Keratinocyte (primary cell): Measurements from ENCODE around the gene ZNF33B. TPM values are rescaled to one million over a fixed set of nuclear protein-coding genes. Genes with fewer than 3 reads are reported as not detected.

ENCODE experiments used
- DNase-seq: peaks from one replicate; pipeline ENCODE4 v3.0.0-alpha.2; 2011; ENCODE audit warnings: low read depth, missing footprints, low spot score
- FAIRE-seq: peaks from 2 replicates; lab custom pipeline; 2011; peaks lifted over from hg19 to GRCh38; lab: Jason Lieb, UNC
- H2AFZ ChIP-seq: 2 replicates; pipeline ENCODE4 v1.6.0; 2012; ENCODE audit warnings: low read length, control low read depth, inconsistent platforms; ENCODE audit not compliant: control insufficient read depth
- H3K27ac ChIP-seq: 2 replicates; pipeline ENCODE4 v1.5.1; 2011; ENCODE audit warnings: low read length; ENCODE audit not compliant: control insufficient read depth, insufficient read depth
- H3K27me3 ChIP-seq: 3 replicates; pipeline ENCODE4 v1.6.0; 2011; ENCODE audit warnings: low read length; ENCODE audit not compliant: control insufficient read depth, insufficient read depth; ENCODE audit errors: extremely low read depth
- H3K36me3 ChIP-seq, 2 experiments: 2 replicates in 1 of 2; 3 replicates in 1 of 2; pipeline ENCODE4 v1.5.1; 2011; ENCODE audit warnings: low read length in 2 of 2, mild to moderate bottlenecking in 1 of 2; ENCODE audit not compliant: control insufficient read depth in 2 of 2, insufficient read depth in 2 of 2; ENCODE audit errors: extremely low read depth in 1 of 2
- H3K4me1 ChIP-seq: 3 replicates; pipeline ENCODE4 v1.5.1; 2011; ENCODE audit warnings: low read length; ENCODE audit not compliant: control insufficient read depth, insufficient read depth; ENCODE audit errors: extremely low read depth
- H3K4me2 ChIP-seq: 3 replicates; pipeline ENCODE4 v1.6.0; 2011; ENCODE audit warnings: low read depth, low read length; ENCODE audit not compliant: control insufficient read depth, insufficient read depth; ENCODE audit errors: extremely low read depth
- H3K4me3 ChIP-seq, 3 experiments: fragments of 200-600 bp in 1 of 3; sonication (generic) in 1 of 3; 2 replicates in 2 of 3; 3 replicates in 1 of 3; pipeline ENCODE4 v1.5.1; 2011 to 2016; ENCODE audit warnings: low read length in 3 of 3, mild to moderate bottlenecking in 3 of 3, control low read depth in 2 of 3, inconsistent platforms in 1 of 3, low read depth in 1 of 3, mixed read lengths in 1 of 3, mixed run types in 1 of 3, moderate library complexity in 1 of 3; ENCODE audit not compliant: control insufficient read depth in 2 of 3, insufficient read depth in 2 of 3; ENCODE audit errors: extremely low read depth in 1 of 3
- H3K79me2 ChIP-seq: 2 replicates; pipeline ENCODE4 v1.6.0; 2012; ENCODE audit warnings: low read length; ENCODE audit not compliant: control insufficient read depth, insufficient read depth
- H3K9ac ChIP-seq: 3 replicates; pipeline ENCODE4 v1.6.0; 2011; ENCODE audit warnings: low read length; ENCODE audit not compliant: control insufficient read depth, insufficient read depth; ENCODE audit errors: extremely low read depth
- H3K9me1 ChIP-seq: 3 replicates; pipeline ENCODE4 v1.6.0; 2011; ENCODE audit warnings: low read length; ENCODE audit not compliant: control insufficient read depth, insufficient read depth; ENCODE audit errors: extremely low read depth
- H3K9me3 ChIP-seq: 2 replicates; pipeline ENCODE4 v1.5.1; 2012; ENCODE audit warnings: low read depth, low read length; ENCODE audit not compliant: control insufficient read depth
- H4K20me1 ChIP-seq: 3 replicates; pipeline ENCODE4 v1.6.0; 2011; ENCODE audit warnings: low read length; ENCODE audit not compliant: control insufficient read depth, insufficient read depth; ENCODE audit errors: extremely low read depth
- CTCF ChIP-seq, 3 experiments: IDR thresholded peaks in 1 of 3; conservative IDR thresholded peaks in 1 of 3; optimal IDR thresholded peaks in 1 of 3; 2 replicates in 2 of 3; 3 replicates in 1 of 3; pipeline versions ENCODE3 to v1.5.1; 2011; ENCODE audit warnings: low read length in 3 of 3, mild to moderate bottlenecking in 3 of 3, moderate library complexity in 2 of 3, control low read depth in 1 of 3, inconsistent platforms in 1 of 3; ENCODE audit not compliant: insufficient read depth in 2 of 3; ENCODE audit errors: extremely low read depth in 1 of 3
- EZH2 ChIP-seq: IDR thresholded peaks from one replicate; pipeline ENCODE4 v1.6.1; 2012; ENCODE audit warnings: inconsistent platforms, mild to moderate bottlenecking, low read length, moderate library complexity
- dilution Hi-C: fragments of 300-500 bp; cut with MboI; formaldehyde crosslinking; loops from one replicate; pipeline ENCODE4 v1.7.0; 2020; ENCODE audit warnings: low sequenced_read_pairs; ENCODE audit not compliant: extremely low pct_ligation_motif_present
- polyA plus RNA-seq, 5 experiments: library from polyadenylated mRNA; depleted of rRNA in 3 of 5; stranded (reverse) in 3 of 5; stranded (forward) in 1 of 5; unstranded in 1 of 5; fragments of >200 nt; gene quantifications; 1 replicate in 1 of 5; 2 replicates in 3 of 5; 3 replicates in 1 of 5; pipeline versions ENCODE4 v1.2.1 to v1.2.3, GENCODE V29; 2011 to 2012; ENCODE audit warnings: missing spikeins in 2 of 5, low read depth in 1 of 5, low replicate concordance in 1 of 5

The ZNF33B gene
- polyA plus RNA-seq, 1 donor (not counting 4 experiments of a cell fraction or from before 2014, with no cell fraction given): 9.4 TPM

DNA sequence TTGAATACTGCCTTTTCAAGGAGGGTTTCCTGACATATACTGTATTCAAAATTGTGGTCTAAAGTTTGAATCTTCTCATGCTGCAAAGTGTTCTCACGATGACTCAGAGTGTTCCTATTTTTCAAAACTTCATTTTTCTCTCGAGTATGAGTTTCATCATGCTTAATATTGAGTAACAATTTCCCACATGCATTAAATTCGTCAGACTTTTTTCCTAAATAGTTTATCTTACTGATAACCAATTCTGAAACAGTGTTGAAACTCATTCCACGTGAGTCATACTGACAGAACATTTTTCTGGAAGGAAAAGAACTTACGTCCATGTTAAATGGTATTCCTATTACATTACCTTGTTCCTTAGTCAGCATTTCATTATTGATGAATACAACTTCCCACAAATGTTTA lies 44.1 kb downstream of the ZNF33B start:
- DNase-seq: peak; percentile 1
- peak; percentile 41 for FAIRE-seq
- dilution Hi-C loops: no loop called here
- Histone ChIP-seq H3K4me2 (no peak overlapping the region), H4K20me1 (no peaks in the 10 kb centered on the region), H2AFZ (no peak overlapping the region), H3K79me2 (no peaks in the 10 kb centered on the region), H3K9me3 (peaks cover 25% of the 10 kb centered on the region), H3K27me3 (no peaks in the 10 kb centered on the region), H3K4me1 (no peaks in the 10 kb centered on the region), H3K36me3 (peaks cover 13 to 20% of the 10 kb centered on the region in 2 experiments), H3K4me3 (no peak overlapping the region), H3K9ac (no peak overlapping the region), H3K9me1 (no peaks in the 10 kb centered on the region), H3K27ac (no peak overlapping the region)
- TF ChIP-seq CTCF (optimal IDR thresholded peaks at IDR 0.05 in 1 of 3, IDR thresholded peaks at IDR 0.05 in 1 of 3, conservative IDR thresholded peaks at IDR 0.05 in 1 of 3; ENCODE audit: extremely low read depth in 1 of 3, insufficient read depth in 2 of 3, low read length in 3 of 3): no peak

DNA sequence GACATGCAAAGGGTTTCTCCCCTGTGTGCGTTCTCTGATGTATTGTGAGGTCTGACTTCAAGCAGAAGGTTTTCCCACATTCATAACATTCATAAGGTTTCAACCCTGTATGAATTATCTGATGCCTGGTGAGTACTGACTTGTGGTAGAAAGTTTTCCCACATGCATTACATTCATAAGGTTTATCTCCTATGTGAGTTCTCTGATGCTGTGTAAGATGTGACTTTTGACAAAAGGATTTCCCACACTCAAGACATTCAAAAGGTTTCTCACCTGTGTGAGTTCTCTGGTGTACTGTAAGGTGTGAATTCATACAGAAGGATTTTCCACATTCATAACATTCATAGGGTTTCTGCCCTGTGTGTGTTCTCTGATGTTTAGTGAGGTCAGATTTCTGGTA lies 45.1 kb downstream of the ZNF33B start:
- dilution Hi-C loops: no loop called here

More for the DNA sequence above, 45.1 kb downstream of the ZNF33B start:
- H3K4me2 ChIP-seq: no peak overlapping the region
- FAIRE-seq (peak; percentile 62), DNase-seq (no peak)
- H3K27me3 ChIP-seq: no peaks in the 10 kb centered on the region
- H3K9me3 ChIP-seq: peaks cover 25% of the 10 kb centered on the region
- H3K27ac ChIP-seq: no peak overlapping the region
- no peaks in the 10 kb centered on the region for H3K79me2 ChIP-seq
- TF ChIP-seq EZH2 (no peak), CTCF (optimal IDR thresholded peaks at IDR 0.05 in 1 of 3, IDR thresholded peaks at IDR 0.05 in 1 of 3, conservative IDR thresholded peaks at IDR 0.05 in 1 of 3; ENCODE audit: extremely low read depth in 1 of 3, insufficient read depth in 2 of 3, low read length in 3 of 3) (no peak)
- H3K36me3 ChIP-seq: peaks cover 13 to 20% of the 10 kb centered on the region in 2 experiments
- H3K9ac ChIP-seq: no peak overlapping the region
- no peak overlapping the region for H3K4me3 ChIP-seq
- no peaks in the 10 kb centered on the region for H4K20me1 ChIP-seq
- H3K9me1 ChIP-seq: no peaks in the 10 kb centered on the region
- H3K4me1 ChIP-seq: no peaks in the 10 kb centered on the region
- no peak overlapping the region for H2AFZ ChIP-seq
